D721Med (cell line): Measurements from ENCODE around the gene AASS.

ENCODE experiments used
- DNase-seq: peaks from one replicate; pipeline ENCODE4 v3.0.0; 2011; ENCODE audit warnings: low spot score; ENCODE audit not compliant: insufficient read length
- FAIRE-seq: peaks from 2 replicates; lab custom pipeline; 2011; peaks lifted over from hg19 to GRCh38; lab: Jason Lieb, UNC
- TF ChIP-seq, protein P1 (sequence below): IDR thresholded peaks from 2 replicates; pipeline ENCODE4 v1.5.1; 2012; ENCODE audit warnings: mild to moderate bottlenecking, control low read depth; ENCODE audit not compliant: insufficient read depth; ENCODE audit errors: missing control alignments

AASS gene

DNA sequence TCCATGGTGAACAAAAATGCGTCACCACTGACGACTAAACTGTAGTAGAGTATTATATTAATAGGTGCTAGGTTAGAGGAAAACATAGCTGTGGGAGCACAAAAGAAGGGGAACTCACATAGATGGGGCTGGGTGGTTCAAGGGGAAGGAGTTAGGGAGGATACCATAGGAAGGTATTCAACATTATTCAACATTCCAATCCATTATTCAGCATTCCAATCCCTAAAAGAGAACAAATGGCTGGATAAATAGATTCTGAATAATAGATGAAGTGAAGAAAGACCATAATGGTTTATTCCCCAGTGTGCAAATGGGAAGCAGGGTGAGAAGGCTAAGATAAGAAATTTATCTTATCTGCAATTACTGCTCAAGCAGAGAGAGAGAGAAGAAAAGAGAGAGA, 61.4 kb downstream of the AASS start:
- DNase-seq, result no peak
- no peak for FAIRE-seq
- TF ChIP-seq, protein P1, sequence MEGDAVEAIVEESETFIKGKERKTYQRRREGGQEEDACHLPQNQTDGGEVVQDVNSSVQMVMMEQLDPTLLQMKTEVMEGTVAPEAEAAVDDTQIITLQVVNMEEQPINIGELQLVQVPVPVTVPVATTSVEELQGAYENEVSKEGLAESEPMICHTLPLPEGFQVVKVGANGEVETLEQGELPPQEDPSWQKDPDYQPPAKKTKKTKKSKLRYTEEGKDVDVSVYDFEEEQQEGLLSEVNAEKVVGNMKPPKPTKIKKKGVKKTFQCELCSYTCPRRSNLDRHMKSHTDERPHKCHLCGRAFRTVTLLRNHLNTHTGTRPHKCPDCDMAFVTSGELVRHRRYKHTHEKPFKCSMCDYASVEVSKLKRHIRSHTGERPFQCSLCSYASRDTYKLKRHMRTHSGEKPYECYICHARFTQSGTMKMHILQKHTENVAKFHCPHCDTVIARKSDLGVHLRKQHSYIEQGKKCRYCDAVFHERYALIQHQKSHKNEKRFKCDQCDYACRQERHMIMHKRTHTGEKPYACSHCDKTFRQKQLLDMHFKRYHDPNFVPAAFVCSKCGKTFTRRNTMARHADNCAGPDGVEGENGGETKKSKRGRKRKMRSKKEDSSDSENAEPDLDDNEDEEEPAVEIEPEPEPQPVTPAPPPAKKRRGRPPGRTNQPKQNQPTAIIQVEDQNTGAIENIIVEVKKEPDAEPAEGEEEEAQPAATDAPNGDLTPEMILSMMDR, result no peak

DNA sequence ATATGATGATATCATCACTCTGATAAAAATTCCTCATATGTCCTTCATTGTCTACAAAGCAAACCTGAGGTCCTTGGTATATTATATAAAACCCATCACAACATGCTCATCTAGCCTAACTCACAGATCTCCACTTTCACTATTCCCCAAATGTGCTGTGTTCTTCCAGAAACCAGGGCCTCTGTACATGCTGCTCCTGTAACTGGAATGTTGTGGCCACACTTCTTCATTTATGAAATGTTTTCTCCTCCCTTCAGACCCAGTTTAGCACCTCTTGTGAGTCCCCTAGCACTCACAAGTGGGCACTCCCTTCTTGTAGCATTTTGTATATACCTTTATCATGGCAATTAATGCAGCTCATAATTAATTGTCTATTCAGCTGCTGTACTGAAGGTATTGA, 61.9 kb downstream of the AASS start:
- DNase-seq, result no peak
- no peak for FAIRE-seq
- TF ChIP-seq, protein P1, result no peak

DNA sequence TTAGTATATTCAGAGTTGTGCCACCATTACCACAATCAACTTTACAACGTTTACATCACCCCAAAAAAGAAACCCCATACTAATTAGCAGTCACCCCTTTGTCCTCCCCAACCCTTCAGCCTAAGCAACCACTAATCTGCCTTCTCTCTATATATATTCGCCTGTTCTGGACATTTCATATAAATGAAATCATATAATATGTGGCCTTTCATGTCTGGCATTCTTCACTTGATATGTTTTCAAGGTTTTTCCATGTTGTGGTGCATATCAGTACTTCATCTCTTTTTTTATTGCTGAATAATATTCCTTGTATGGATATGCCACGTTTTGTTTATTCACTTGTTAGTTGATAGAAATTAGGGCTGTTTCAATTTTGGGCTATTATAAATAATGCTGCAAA, 70.4 kb downstream of the AASS start:
- DNase-seq, result no peak
- FAIRE-seq, result no peak
- TF ChIP-seq, protein P1, result no peak

DNA sequence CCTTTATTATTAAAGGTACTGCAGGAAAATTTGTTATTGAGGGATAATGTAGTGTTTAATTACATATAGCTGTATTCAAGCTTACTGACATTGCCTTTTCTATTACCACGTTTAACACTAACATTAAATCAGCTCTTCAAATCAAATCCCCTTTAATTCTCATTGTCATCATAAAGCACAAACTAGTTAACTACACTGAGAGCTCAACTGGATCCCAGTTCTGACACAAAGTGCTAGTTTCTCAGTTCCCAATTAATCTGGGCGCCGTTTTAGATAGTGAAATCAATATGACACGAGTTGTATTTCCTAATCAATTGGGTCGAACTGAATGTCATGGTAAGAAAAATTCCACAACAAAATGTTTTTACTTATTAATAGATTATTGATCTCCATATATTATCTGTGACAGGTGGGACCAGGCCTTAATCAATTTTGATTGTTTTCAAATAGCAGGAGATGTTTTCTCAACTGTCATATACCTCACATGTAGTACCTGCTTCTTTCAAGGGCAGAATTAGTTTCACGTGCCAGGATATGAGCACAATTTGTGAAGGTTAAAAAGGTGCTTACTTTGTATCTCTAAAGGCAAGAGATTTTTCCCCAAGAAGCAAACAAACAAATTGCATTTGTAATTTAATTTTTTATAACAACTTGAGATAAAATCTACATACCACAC, 71.0 kb downstream of the AASS start:
- DNase-seq, result no peak
- TF ChIP-seq, protein P1, result no peak
- no peak for FAIRE-seq

DNA sequence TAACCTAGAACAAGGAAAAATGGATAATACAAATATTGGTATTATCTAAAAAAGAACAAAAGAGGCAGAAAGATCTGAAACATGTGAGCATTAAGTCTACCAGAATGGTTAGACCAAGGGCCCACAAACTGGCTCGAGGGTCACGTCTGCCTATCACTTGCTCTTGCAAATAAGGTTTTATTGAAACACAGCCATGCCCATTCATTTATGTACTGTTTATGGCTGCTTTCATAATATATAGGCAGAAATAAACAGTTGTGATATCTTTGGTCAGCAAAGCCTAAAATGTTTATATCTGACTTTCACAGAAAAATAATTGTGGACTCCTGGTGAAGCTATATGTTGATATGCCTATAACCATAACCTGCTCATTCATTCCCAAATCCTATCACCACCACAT, 71.8 kb downstream of the AASS start:
- DNase-seq, result no peak
- TF ChIP-seq, protein P1, result no peak
- no peak for FAIRE-seq

DNA sequence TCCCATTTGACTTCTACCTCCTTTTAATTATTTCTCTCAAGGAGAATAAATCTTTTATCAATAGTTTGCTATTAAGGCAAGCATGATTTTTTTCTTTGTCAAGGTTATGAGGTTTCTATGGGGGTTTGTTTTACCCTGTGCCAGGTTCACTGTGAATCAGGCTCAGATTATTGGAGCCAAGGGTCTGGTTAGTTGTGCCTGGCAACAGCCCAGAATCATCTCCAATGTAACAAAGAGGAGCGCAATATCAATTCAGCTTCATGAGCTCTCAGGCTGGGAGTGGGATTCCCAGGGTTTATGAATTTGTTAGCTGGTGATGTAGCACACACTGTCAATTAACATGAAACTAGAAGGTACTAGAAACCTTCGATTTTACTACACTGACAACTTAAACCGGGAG, 73.2 kb downstream of the AASS start:
- TF ChIP-seq, protein P1, result no peak
- DNase-seq (no peak), FAIRE-seq (no peak)

DNA sequence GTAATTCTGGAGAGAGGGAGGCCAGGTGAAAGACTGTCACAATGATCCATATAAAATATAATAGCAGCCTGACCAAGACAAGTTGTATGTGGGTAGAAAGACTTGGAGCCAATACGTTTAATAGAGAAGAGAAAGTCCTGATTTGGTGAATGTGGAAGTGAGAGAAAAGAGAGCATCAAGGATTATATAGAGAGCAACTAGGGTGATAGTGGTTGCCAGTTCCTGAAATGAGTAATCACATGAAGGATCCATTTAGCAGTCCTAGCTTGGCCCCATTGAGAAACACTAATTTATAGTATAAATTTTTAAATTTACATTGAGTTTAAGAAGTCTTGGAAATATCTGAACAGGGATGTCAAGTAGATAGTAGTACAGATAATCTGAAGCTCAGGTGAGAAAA, 74.0 kb downstream of the AASS start:
- TF ChIP-seq, protein P1, result no peak

More for the DNA sequence above, 74.0 kb downstream of the AASS start:
- no peak for DNase-seq
- no peak for FAIRE-seq
